Kidney capillary endothelial cell (primary cell): ENCODE data around the gene C12orf43.
"Not testable (repeated sequence)": the region's sequence is repeated elsewhere in the genome, so short reads cannot be mapped to it uniquely, and the experiment has no call there.

Experiments used
- DNase-seq: peaks from one replicate; pipeline ENCODE4 v3.0.0-alpha.2; 2018; ENCODE audit warnings: low spot score

The C12orf43 gene, protein sequence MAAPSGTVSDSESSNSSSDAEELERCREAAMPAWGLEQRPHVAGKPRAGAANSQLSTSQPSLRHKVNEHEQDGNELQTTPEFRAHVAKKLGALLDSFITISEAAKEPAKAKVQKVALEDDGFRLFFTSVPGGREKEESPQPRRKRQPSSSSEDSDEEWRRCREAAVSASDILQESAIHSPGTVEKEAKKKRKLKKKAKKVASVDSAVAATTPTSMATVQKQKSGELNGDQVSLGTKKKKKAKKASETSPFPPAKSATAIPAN

GRCh38 chr12:121015825-121016766 lies at the start of gene C12orf43:
C12orf43 (minus strand) TSS chr12:121016487; CDS start chr12:121016474, 13 bp downstream.
- DNase-seq = peak; percentile 87

- no peak for DNase-seq
Measured at GRCh38 chr12:121065345-121065744, 49.1 kb upstream of the C12orf43 start.

- DNase-seq = not testable (repeated sequence)
Measured at GRCh38 chr12:121064586-121064985, 48.3 kb upstream of the C12orf43 start.

DNA sequence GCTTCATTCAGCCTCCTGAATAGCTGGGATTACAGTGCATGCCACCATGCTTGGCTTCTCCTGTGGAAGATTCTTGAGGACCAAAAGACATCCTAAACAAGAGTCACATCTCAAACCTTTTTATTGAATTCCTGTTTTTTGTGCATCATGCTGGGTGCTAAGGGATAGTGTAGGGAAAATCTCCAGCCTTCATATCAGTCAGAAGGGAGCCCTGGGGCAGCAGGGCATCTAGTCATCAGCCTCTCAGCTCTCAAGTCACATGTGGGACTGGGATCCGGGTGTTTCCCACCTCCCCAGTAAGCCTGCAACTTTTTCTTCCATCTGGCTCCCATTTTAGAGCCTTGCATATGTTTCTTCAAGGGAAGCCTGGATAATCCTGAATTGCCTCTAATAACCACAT lies 47.8 kb upstream of the C12orf43 start:
- DNase-seq = no peak

DNA sequence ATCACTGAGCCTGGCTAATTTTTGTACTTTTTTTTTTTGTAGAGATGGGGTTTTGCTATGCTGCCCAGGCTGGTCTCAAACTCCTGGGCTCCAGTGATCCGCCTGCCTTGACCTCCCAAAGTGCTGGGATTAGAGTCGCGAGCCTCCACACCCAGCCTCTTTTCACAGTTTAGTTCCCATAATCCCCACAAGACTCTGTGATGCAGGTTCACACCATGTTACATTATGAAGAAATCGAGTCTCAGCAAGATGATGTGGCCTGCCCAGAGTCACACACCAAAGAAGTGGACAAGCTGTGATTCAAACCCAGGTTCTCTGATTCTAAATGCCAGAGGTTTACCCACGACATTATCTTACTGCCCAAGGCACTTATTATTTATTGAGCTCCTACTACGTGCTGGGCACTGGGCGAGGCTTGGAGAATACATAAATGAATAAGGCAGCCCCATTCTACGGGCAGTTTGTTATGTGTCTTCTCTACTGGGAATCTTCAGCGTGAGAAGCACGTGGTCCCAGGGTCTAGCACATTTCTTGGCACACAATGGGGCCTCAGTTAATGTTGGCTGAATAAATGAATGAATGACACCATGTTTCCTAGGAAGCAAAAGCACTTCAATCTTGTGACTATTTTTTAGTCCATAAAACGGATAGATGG lies 46.2 kb upstream of the C12orf43 start:
- no peak for DNase-seq

DNA sequence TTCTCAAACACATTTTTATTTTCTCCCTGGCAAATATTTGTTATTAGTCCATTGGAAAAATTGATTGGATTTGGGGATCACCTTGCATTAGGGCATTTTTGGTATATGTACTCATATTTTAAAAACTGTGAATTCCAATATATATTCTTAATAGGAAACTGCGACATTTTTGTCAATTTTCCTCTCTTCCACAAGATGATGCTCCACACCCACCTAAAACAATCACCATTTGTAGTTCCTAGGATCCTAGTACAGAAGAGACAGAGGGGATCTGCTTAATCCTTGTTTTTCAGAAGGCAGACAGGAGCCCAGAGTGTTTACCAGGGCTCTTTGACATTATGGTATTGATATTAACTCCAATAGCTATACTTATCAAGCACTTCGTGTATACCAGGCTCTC lies 45.5 kb upstream of the C12orf43 start:
- peak; percentile 60 for DNase-seq

DNA sequence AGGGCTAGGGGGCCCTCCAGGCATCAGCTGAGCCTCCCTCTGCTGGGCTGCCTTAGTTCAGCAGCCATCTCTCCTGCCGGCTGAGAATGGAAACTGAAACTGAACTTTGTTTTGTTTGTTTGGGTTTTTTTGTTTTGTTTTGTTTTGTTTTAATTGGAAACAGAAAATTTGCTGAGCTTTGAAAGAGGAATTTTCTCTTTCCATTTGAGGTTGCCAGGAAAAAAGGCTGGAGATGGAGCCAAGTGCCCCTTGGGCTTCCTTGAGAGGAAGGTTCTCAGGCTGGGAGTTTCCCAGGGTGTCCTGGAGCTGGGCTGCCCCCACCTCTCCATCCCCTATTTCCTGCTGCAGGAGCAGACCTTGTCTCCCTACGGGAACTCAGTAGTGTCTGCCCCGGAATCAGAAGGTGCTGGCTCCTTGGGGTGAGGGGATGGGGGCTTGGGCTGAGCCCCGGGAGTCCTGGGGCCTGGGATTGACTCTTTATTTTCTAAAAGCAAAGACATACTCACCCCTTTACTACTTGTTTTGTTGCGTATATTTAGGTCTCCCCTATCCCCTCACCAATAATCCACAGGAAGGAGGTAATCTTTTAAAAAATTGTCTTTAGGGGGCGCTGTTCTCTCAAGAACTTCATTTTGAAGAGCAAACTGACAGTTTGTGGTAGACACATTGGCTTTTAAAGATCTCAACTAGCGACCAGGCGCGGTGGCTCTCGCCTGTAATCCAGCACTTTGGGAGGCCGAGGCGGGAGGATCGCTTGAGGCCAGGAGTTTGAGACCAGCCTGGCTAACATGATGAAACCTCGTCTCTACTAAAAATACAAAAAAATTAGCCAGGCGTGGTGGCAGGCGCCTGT lies 44.1 kb upstream of the C12orf43 start:
- DNase-seq = peak; percentile 65

- no peak for DNase-seq
Measured at GRCh38 chr12:121059031-121059898, 43.0 kb upstream of the C12orf43 start.

DNA sequence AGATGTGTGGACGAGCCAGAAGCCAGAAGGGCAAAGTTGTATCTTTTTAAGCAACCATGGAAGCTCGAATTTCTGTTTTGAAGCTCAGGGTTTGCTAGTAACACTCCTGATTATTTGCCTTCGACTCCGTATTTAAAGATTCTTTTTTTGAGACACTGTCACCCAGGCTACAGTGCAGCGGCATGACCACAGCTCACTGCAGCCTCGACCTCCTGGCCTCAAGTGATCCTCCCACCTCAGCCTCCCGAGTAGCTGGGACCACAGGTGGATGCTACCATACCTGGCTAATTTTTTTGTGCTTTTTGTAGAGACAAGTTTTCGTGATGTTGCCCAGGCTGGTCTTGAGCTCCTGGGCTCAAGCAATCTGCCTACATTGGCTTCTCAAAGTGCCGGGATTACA lies 41.5 kb upstream of the C12orf43 start:
- no peak for DNase-seq

DNA sequence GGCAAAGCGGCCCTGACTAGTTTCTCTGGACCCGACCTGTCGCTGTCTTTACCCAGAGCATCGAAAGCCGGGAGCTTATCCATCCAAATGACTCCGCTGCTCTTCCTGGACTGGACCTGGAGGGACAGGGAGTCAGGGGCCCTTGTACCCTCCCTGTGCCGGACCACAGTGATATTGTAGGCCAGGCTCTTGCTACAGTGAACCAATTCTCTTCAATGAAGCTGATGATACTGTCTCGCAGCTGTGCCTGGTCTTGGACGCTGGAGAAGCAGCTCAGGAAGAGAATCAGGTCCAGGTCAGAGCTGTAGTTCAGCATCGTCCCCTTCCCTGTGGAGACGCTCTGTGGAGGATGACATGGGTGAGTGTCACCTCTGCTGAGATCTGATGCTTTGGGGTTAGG lies 37.4 kb upstream of the C12orf43 start:
- no peak for DNase-seq

- DNase-seq = no peak
Measured at GRCh38 chr12:121050725-121051124, 34.4 kb upstream of the C12orf43 start.

DNA sequence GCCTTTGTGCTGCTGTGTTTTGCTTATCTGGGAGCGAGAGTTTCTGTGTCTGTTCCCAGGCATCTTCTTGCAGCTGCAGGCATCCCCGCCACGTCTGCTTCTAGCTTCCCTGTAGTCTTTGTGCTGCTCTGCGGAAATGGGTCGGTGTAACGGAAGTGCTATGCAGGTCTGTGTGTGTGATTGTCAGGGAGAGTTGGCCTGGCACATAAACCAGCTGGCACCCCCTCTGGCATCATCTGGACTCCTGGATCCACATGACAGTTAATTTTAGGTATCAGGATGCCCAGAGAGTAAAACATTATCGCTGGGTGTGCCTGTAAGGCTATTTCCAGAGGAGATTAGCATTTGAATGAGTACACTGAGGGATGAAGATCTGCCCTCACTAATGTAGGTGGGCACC lies 32.2 kb upstream of the C12orf43 start:
- DNase-seq = no peak

DNA sequence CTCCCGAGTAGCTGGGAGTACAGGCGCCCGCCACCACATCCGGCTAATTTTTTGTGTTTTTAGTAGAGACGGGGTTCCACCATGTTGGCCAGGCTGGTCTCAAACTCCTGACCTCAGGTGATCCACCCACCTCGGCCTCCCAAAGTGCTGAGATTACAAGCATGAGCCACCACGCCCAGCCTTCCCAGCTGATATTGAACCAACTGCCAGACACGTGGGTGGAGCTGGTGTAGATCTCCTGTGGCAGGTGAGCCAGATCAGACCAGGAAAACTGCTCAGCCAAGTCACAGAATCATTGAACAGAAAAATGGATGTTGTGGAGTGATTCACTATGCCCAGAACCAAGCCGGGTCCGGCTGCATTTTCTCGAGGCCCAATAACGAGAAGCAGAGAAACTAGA lies 31.1 kb upstream of the C12orf43 start:
- DNase-seq = not testable (repeated sequence)

DNA sequence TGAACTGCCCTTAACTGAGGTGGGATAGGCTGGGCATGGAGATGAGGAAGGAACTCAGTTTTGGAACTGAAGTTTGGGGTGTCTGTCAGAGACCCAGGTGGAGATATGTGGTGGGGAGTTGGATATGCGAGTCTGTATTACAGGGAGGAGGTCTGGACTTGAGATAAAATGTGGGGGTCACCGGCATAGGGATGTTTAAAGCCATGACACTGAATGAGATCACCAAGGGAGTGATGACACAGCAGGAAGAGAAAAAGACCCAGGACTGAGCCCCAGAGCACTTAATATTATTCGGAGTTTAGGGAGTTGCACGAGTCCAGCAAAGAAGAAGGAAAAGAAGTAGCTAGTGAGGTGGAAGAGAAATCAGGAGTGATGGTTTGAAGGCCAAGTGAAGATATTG lies 26.8 kb upstream of the C12orf43 start:
- DNase-seq = no peak

GRCh38 chr12:121038861-121039668 lies 22.8 kb upstream of the C12orf43 start, which contains the start of gene OASL:
OASL (minus strand) TSS chr12:121039246; CDS start chr12:121038971, 275 bp downstream.
- no peak for DNase-seq

DNA sequence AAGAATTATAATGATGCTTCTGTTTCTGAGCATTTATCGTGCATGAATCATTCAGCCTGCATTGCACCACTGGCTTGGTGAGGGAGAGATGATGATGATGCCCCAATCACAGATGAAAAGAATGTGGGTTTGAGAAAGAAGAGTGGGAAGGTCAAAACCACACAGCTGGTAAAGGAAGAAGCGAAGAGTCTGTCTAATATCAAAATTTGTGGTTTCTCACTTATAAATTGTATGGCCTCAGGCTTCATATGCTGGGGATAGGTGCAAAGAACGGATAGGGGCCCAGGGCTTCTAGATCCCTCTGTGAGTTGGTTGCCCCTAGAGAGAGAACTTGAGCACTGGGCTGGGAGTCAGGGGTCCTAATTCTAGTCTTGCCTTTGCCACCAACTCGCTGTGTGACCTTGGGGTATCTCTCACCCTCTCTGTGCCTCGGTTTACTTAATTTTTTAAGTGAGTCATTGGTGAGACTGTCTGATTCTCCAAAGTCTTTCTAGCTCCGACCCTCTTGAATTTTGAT lies 20.6 kb upstream of the C12orf43 start:
- DNase-seq = no peak

GRCh38 chr12:121034616-121035305 lies 18.5 kb upstream of the C12orf43 start:
- DNase-seq = no peak

- no peak for DNase-seq
Measured at GRCh38 chr12:121033625-121034349, 17.5 kb upstream of the C12orf43 start.
